Measurements from ENCODE around the gene PFN3.

PFN3 gene

GRCh38 chr5:177354256-177354655 lies 46.2 kb downstream of the PFN3 start:
- no peak for ATAC-seq

GRCh38 chr5:177353093-177353492 lies 47.4 kb downstream of the PFN3 start:
- ATAC-seq: no peak
- TF ChIP-seq TCF4 (CRISPR knock-in tag; IDR thresholded peaks at IDR 0.05; ENCODE audit: borderline replicate concordance) (no peak), ESRRG (CRISPR knock-in tag; IDR thresholded peaks at IDR 0.05) (no peak), PPARA (CRISPR knock-in tag; IDR thresholded peaks at IDR 0.05; ENCODE audit: borderline replicate concordance) (no peak), SNAI2 (CRISPR knock-in tag; IDR thresholded peaks at IDR 0.05) (no peak)

More at GRCh38 chr5:177354256-177354655, 46.2 kb downstream of the PFN3 start:
- TF ChIP-seq TSHZ2 (CRISPR knock-in tag; IDR thresholded peaks at IDR 0.05): no peak
- TF ChIP-seq ZFP3 (CRISPR knock-in tag; IDR thresholded peaks at IDR 0.05): peak; percentile 86

- ATAC-seq: peak; percentile 100
Measured at GRCh38 chr5:177351392-177352329, 48.8 kb downstream of the PFN3 start, which contains the start of gene LMAN2. LMAN2 (minus strand) TSS chr5:177351668; CDS start chr5:177351647, 21 bp downstream.

More at GRCh38 chr5:177351392-177352329, 48.8 kb downstream of the PFN3 start, which contains the start of gene LMAN2:
- TF ChIP-seq TOX (CRISPR knock-in tag; IDR thresholded peaks at IDR 0.05; ENCODE audit: borderline replicate concordance) (no peak), ZFP30 (CRISPR knock-in tag; IDR thresholded peaks at IDR 0.05) (no peak), SNAI2 (CRISPR knock-in tag; IDR thresholded peaks at IDR 0.05) (no peak), ZFP3 (CRISPR knock-in tag; IDR thresholded peaks at IDR 0.05) (no peak; the same call in 1 of the 2 replicates), RARB (CRISPR knock-in tag; IDR thresholded peaks at IDR 0.05) (no peak), GLIS3 (CRISPR knock-in tag; IDR thresholded peaks at IDR 0.05) (no peak), ESRRG (CRISPR knock-in tag; IDR thresholded peaks at IDR 0.05) (no peak), ZNF70 (CRISPR knock-in tag; IDR thresholded peaks at IDR 0.05) (no peak), PATZ1 (CRISPR knock-in tag; IDR thresholded peaks at IDR 0.05; ENCODE audit: borderline replicate concordance) (no peak), TSHZ2 (CRISPR knock-in tag; IDR thresholded peaks at IDR 0.05) (no peak), CSRNP3 (CRISPR knock-in tag; IDR thresholded peaks at IDR 0.05) (no peak), ISL1 (CRISPR knock-in tag; IDR thresholded peaks at IDR 0.05) (no peak), ARNTL (CRISPR knock-in tag; IDR thresholded peaks at IDR 0.05; ENCODE audit: borderline replicate concordance, low read depth) (no peak)

All from SK-N-SH treated with all-trans-retinoic acid at 6 μM for 48 hours (cell line).